OCI-LY1 (cell line): ENCODE results near the gene TMTC3.

Experiments used
- CTCF ChIP-seq: fragments of 200-600 bp; sonication (generic), shearing (Covaris generic); IDR thresholded peaks from 2 replicates; pipeline ENCODE4 v1.5.1; 2017; ENCODE audit warnings: mild to moderate bottlenecking, antibody characterized with exemption, low read length, moderate library complexity, mixed read lengths
- EZH2 ChIP-seq: fragments of 200-600 bp; sonication (generic), shearing (Covaris generic); IDR thresholded peaks from 2 replicates; pipeline ENCODE4 v1.8.0; 2017; ENCODE audit warnings: borderline replicate concordance, mixed run types, mild to moderate bottlenecking, antibody characterized with exemption, low read length, moderate library complexity, mixed read lengths

DNA sequence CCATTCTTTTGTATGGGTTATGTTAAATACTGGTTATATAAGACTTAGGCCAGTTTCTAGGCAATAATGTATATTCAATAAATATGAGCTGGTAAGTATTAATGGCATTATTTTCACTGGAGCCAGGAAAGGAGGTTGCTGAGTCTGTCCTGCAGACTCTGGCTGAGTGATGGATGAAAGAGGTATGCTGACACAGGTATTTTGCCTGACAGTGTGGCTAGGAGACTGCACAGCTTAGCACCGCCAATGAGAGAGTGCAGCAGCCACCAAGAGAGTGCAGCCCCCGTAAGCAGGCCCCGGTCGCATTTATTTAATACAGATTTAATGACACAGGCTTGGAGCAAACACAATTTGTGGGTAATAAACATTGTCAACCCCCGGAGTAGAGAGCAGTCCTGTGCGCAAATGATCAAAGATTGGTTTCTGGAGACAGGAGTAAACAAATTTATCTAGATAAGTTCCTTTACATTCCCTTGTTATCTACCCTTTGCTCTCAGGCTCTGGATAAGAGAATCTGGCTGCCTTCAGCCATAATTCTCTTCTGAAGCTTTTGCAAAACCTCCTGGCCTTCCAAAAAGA is 37.4 kb downstream of the TMTC3 start:
- TF ChIP-seq CTCF = no peak
- no peak for TF ChIP-seq EZH2
